GM23338 (cell line): Measurements from ENCODE around the gene RASSF7. TPM values are rescaled to one million over a fixed set of nuclear protein-coding genes. Genes with fewer than 3 reads are reported as not detected.
A peak's percentile ranks its signal among the peaks of the same experiment; 100 is the strongest.

ENCODE experiments used
- ATAC-seq: fragments of 200-7000 bp; cut with Tn5 transposase; 3 replicates; pipeline ENCODE4 v1.9.1; 2020
- DNase-seq: peaks from one replicate; pipeline ENCODE4 v3.0.0-alpha.2; 2015; ENCODE audit warnings: low spot score
- H2AFZ ChIP-seq: fragments of 200-600 bp; sonication (generic); 2 replicates; pipeline ENCODE4 v1.8.0; 2016; ENCODE audit warnings: antibody characterized with exemption, mild to moderate bottlenecking, moderate library complexity
- H3F3A ChIP-seq: fragments of 200-600 bp; sonication (generic); replicated peaks from 2 replicates; pipeline ENCODE4 v1.8.0; 2017; ENCODE audit warnings: antibody characterized with exemption, mixed run types, low read depth
- H3K27ac ChIP-seq: fragments of 200-600 bp; sonication (generic); 2 replicates; pipeline ENCODE4 v1.6.1; 2016; ENCODE audit warnings: low read depth
- H3K27me3 ChIP-seq: fragments of 200-600 bp; sonication (generic); 2 replicates; pipeline ENCODE4 v1.8.0; 2016; ENCODE audit warnings: mild to moderate bottlenecking, mixed run types, moderate library complexity; ENCODE audit not compliant: insufficient read depth
- H3K36me3 ChIP-seq: fragments of 200-600 bp; sonication (generic); 2 replicates; pipeline ENCODE4 v1.8.0; 2016; ENCODE audit warnings: mild to moderate bottlenecking; ENCODE audit not compliant: insufficient read depth
- H3K4me1 ChIP-seq: fragments of 200-600 bp; sonication (generic); 2 replicates; pipeline ENCODE4 v1.8.0; 2016; ENCODE audit warnings: mild to moderate bottlenecking, moderate library complexity; ENCODE audit not compliant: insufficient read depth
- H3K4me2 ChIP-seq: fragments of 200-600 bp; sonication (generic); 2 replicates; pipeline ENCODE4 v1.7.1; 2017; ENCODE audit warnings: mixed run types
- H3K4me3 ChIP-seq: fragments of 200-600 bp; sonication (generic); 2 replicates; pipeline ENCODE4 v1.6.1; 2016; ENCODE audit warnings: mixed run types
- H3K79me2 ChIP-seq: fragments of 200-600 bp; sonication (generic); replicated peaks from 2 replicates; pipeline ENCODE4 v1.8.0; 2017; ENCODE audit warnings: mild to moderate bottlenecking; ENCODE audit not compliant: insufficient read depth
- H3K9me2 ChIP-seq: fragments of 200-600 bp; sonication (generic); 2 replicates; pipeline ENCODE4 v1.8.0; 2017; ENCODE audit not compliant: insufficient read depth
- H4K20me1 ChIP-seq: fragments of 200-600 bp; sonication (generic); replicated peaks from 2 replicates; pipeline ENCODE4 v1.8.0; 2017; ENCODE audit warnings: mild to moderate bottlenecking; ENCODE audit not compliant: insufficient read depth
- H3K27ac Mint-ChIP-seq: 2 replicates; pipeline ENCODE4 v1.8.0; 2020; ENCODE audit warnings: inconsistent platforms, mild to moderate bottlenecking, moderate library complexity, mixed read lengths
- H3K27me3 Mint-ChIP-seq: 3 replicates; pipeline ENCODE4 v1.8.0; 2022; ENCODE audit warnings: low read depth, mild to moderate bottlenecking, moderate library complexity, mixed read lengths, inconsistent platforms; ENCODE audit not compliant: insufficient read depth, poor library complexity
- H3K36me3 Mint-ChIP-seq: 3 replicates; pipeline ENCODE4 v1.8.0; 2021; ENCODE audit warnings: low read depth, mild to moderate bottlenecking, inconsistent platforms, moderate library complexity, mixed read lengths
- H3K4me1 Mint-ChIP-seq: 3 replicates; pipeline ENCODE4 v1.8.0; 2020; ENCODE audit warnings: mild to moderate bottlenecking, inconsistent platforms, mixed read lengths
- H3K4me3 Mint-ChIP-seq: 3 replicates; pipeline ENCODE4 v1.8.0; 2021; ENCODE audit warnings: moderate library complexity, mild to moderate bottlenecking, inconsistent platforms, mixed read lengths
- H3K9me3 Mint-ChIP-seq: 3 replicates; pipeline ENCODE4 v1.8.0; 2020; ENCODE audit warnings: moderate library complexity, mild to moderate bottlenecking, inconsistent platforms, mixed read lengths
- CREB1 ChIP-seq: fragments of 250-450 bp; sonication (Bioruptor Pico); IDR thresholded peaks from 2 replicates; pipeline ENCODE4 v1.5.0; 2020; ENCODE audit warnings: low read depth, mild to moderate bottlenecking, moderate library complexity
- EZH2 ChIP-seq: fragments of 200-600 bp; sonication (generic); IDR thresholded peaks from one replicate; pipeline ENCODE4 v1.8.0; 2017; ENCODE audit warnings: antibody characterized with exemption, mild to moderate bottlenecking, low read depth; ENCODE audit not compliant: unreplicated experiment
- EZH2phosphoT487 ChIP-seq: fragments of 200-600 bp; sonication (generic); IDR thresholded peaks from one replicate; pipeline ENCODE4 v1.8.1; 2018; ENCODE audit warnings: antibody characterized with exemption; ENCODE audit not compliant: unreplicated experiment
- JUNB ChIP-seq: IDR thresholded peaks from one replicate; pipeline ENCODE4 v1.6.1; 2016; ENCODE audit warnings: antibody characterized with exemption; ENCODE audit not compliant: unreplicated experiment
- NANOG ChIP-seq: IDR thresholded peaks from 2 replicates; pipeline ENCODE4 v1.6.1; 2016; ENCODE audit warnings: antibody characterized with exemption, borderline replicate concordance
- POLR2AphosphoS5 ChIP-seq: IDR thresholded peaks from 2 replicates; pipeline ENCODE4 v1.6.1; 2016; ENCODE audit warnings: antibody characterized with exemption, low read depth
- STAT1 ChIP-seq: IDR thresholded peaks from one replicate; pipeline ENCODE4 v1.6.1; 2016; ENCODE audit warnings: antibody characterized with exemption; ENCODE audit not compliant: unreplicated experiment
- ZNF114 ChIP-seq: fragments of 250-450 bp; sonication (Bioruptor Pico); IDR thresholded peaks from 2 replicates; pipeline ENCODE4 v1.5.0; 2020; ENCODE audit warnings: mild to moderate bottlenecking, moderate library complexity
- ZNF331 ChIP-seq: fragments of 250-450 bp; sonication (Bioruptor Pico); IDR thresholded peaks from 2 replicates; pipeline ENCODE4 v1.5.0; 2020; ENCODE audit warnings: low read depth, mild to moderate bottlenecking, moderate library complexity
- polyA plus RNA-seq: library from polyadenylated mRNA; unstranded; fragments of >200 nt; fragmentation: Nextera tagmentation; extraction: Ambion mirVana; gene quantifications from 2 replicates; pipeline ENCODE4 v1.2.1, GENCODE V29; 2016
- total RNA-seq: library from RNA; depleted of rRNA; stranded (reverse); fragments of >200 nt; shearing (Covaris generic); gene quantifications from 2 replicates; pipeline ENCODE4 v1.2.3, GENCODE V29; 2014
- TF ChIP-seq, protein P1 (sequence below), 2 experiments: fragments of 200-600 bp in 1 of 2; sonication (generic) in 1 of 2; conservative IDR thresholded peaks; 2 replicates each; pipeline versions ENCODE4 v1.5.1 to v1.6.1; 2016 to 2017; ENCODE audit warnings: antibody characterized with exemption in 2 of 2, low read depth in 2 of 2, mild to moderate bottlenecking in 2 of 2, moderate library complexity in 1 of 2
- TF ChIP-seq, protein P2 (sequence below): IDR thresholded peaks from one replicate; pipeline ENCODE4 v1.6.1; 2018; ENCODE audit warnings: antibody characterized with exemption; ENCODE audit not compliant: unreplicated experiment
- TF ChIP-seq, protein P3 (sequence below): IDR thresholded peaks from 2 replicates; pipeline ENCODE4 v1.6.1; 2016; ENCODE audit warnings: antibody characterized with exemption
- TF ChIP-seq, protein P4 (sequence below): fragments of 250-450 bp; sonication (Bioruptor Pico); IDR thresholded peaks from 2 replicates; pipeline ENCODE4 v1.5.0; 2020; ENCODE audit warnings: mild to moderate bottlenecking, moderate library complexity

The RASSF7 gene
- total and polyA plus RNA-seq, 2 experiments from 2014 or later: 39.6 to 64.8 TPM

DNA sequence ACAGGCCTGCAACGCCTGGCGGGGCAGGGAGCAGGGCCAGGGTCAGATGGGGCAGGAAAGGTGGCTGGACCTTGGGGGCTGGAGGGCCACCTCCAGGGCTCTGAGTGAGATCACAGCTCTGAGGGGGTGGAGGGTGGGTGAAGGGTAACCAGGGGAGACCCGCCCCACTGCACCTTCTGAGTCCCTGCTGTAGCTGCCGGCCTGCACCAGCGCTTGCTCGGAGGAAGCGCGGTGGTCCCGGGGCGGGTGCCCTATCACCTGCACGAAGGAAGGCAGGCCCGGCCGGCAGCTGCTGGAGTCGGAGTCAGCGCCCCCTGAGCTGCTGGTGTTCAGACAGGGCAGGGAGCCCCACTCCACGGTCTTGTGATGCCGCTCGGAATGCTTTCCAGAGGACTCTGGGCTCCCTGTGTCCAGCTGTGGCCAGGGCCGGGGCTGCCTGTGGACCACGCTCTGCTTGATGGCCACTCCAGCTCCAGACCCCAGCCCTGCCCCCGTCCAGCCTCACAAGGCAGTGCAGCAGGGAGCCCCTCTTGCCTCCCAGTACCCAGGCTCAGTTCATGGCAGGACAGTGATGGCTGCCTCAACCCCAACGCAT, 4.0 kb upstream of the RASSF7 start:
- Histone ChIP-seq H3K79me2 (0 out of 2 replicates have a peak, but pooled peaks cover 4% of the 10 kb centered on the region), H2AFZ (0 out of 2 replicates have a peak overlapping the region, but pooled peaks have one; percentile 38), H3K36me3 (no peaks in the 10 kb centered on the region), H3K4me3 (peak overlapping the region; percentile 74), H3K27ac (no peak overlapping the region), H4K20me1 (peaks cover 4% of the 10 kb centered on the region), H3K4me2 (peak overlapping the region; percentile 90), H3K4me1 (peaks cover 10% of the 10 kb centered on the region), H3F3A (peaks cover 12% of the 10 kb centered on the region; the same call in 1 of the 2 replicates), H3K9me2 (no peaks in the 10 kb centered on the region), H3K27me3 (peaks cover 28% of the 10 kb centered on the region)
- no peak for ATAC-seq
- Mint-ChIP-seq H3K36me3 (no peaks in the 10 kb centered on the region), H3K4me1 (peaks cover 11% of the 10 kb centered on the region), H3K27ac (no peak overlapping the region), H3K27me3 (peaks cover 32% of the 10 kb centered on the region), H3K4me3 (peak overlapping the region; percentile 69), H3K9me3 (peaks cover 2% of the 10 kb centered on the region; the same call in 1 of the 3 replicates)
- DNase-seq: peak; percentile 44
- TF ChIP-seq EZH2phosphoT487: no peak
- no peak for TF ChIP-seq CREB1
- TF ChIP-seq, protein P1, sequence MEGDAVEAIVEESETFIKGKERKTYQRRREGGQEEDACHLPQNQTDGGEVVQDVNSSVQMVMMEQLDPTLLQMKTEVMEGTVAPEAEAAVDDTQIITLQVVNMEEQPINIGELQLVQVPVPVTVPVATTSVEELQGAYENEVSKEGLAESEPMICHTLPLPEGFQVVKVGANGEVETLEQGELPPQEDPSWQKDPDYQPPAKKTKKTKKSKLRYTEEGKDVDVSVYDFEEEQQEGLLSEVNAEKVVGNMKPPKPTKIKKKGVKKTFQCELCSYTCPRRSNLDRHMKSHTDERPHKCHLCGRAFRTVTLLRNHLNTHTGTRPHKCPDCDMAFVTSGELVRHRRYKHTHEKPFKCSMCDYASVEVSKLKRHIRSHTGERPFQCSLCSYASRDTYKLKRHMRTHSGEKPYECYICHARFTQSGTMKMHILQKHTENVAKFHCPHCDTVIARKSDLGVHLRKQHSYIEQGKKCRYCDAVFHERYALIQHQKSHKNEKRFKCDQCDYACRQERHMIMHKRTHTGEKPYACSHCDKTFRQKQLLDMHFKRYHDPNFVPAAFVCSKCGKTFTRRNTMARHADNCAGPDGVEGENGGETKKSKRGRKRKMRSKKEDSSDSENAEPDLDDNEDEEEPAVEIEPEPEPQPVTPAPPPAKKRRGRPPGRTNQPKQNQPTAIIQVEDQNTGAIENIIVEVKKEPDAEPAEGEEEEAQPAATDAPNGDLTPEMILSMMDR (conservative IDR thresholded peaks at IDR 0.05; ENCODE audit: low read depth in 2 of 2): no peak
- no peak for TF ChIP-seq POLR2AphosphoS5
- TF ChIP-seq, protein P2, sequence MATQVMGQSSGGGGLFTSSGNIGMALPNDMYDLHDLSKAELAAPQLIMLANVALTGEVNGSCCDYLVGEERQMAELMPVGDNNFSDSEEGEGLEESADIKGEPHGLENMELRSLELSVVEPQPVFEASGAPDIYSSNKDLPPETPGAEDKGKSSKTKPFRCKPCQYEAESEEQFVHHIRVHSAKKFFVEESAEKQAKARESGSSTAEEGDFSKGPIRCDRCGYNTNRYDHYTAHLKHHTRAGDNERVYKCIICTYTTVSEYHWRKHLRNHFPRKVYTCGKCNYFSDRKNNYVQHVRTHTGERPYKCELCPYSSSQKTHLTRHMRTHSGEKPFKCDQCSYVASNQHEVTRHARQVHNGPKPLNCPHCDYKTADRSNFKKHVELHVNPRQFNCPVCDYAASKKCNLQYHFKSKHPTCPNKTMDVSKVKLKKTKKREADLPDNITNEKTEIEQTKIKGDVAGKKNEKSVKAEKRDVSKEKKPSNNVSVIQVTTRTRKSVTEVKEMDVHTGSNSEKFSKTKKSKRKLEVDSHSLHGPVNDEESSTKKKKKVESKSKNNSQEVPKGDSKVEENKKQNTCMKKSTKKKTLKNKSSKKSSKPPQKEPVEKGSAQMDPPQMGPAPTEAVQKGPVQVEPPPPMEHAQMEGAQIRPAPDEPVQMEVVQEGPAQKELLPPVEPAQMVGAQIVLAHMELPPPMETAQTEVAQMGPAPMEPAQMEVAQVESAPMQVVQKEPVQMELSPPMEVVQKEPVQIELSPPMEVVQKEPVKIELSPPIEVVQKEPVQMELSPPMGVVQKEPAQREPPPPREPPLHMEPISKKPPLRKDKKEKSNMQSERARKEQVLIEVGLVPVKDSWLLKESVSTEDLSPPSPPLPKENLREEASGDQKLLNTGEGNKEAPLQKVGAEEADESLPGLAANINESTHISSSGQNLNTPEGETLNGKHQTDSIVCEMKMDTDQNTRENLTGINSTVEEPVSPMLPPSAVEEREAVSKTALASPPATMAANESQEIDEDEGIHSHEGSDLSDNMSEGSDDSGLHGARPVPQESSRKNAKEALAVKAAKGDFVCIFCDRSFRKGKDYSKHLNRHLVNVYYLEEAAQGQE: no peak
- TF ChIP-seq ZNF114 (CRISPR knock-in tag): no peak
- TF ChIP-seq, protein P3, sequence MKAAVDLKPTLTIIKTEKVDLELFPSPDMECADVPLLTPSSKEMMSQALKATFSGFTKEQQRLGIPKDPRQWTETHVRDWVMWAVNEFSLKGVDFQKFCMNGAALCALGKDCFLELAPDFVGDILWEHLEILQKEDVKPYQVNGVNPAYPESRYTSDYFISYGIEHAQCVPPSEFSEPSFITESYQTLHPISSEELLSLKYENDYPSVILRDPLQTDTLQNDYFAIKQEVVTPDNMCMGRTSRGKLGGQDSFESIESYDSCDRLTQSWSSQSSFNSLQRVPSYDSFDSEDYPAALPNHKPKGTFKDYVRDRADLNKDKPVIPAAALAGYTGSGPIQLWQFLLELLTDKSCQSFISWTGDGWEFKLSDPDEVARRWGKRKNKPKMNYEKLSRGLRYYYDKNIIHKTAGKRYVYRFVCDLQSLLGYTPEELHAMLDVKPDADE: no peak
- TF ChIP-seq STAT1: no peak
- TF ChIP-seq, protein P4, sequence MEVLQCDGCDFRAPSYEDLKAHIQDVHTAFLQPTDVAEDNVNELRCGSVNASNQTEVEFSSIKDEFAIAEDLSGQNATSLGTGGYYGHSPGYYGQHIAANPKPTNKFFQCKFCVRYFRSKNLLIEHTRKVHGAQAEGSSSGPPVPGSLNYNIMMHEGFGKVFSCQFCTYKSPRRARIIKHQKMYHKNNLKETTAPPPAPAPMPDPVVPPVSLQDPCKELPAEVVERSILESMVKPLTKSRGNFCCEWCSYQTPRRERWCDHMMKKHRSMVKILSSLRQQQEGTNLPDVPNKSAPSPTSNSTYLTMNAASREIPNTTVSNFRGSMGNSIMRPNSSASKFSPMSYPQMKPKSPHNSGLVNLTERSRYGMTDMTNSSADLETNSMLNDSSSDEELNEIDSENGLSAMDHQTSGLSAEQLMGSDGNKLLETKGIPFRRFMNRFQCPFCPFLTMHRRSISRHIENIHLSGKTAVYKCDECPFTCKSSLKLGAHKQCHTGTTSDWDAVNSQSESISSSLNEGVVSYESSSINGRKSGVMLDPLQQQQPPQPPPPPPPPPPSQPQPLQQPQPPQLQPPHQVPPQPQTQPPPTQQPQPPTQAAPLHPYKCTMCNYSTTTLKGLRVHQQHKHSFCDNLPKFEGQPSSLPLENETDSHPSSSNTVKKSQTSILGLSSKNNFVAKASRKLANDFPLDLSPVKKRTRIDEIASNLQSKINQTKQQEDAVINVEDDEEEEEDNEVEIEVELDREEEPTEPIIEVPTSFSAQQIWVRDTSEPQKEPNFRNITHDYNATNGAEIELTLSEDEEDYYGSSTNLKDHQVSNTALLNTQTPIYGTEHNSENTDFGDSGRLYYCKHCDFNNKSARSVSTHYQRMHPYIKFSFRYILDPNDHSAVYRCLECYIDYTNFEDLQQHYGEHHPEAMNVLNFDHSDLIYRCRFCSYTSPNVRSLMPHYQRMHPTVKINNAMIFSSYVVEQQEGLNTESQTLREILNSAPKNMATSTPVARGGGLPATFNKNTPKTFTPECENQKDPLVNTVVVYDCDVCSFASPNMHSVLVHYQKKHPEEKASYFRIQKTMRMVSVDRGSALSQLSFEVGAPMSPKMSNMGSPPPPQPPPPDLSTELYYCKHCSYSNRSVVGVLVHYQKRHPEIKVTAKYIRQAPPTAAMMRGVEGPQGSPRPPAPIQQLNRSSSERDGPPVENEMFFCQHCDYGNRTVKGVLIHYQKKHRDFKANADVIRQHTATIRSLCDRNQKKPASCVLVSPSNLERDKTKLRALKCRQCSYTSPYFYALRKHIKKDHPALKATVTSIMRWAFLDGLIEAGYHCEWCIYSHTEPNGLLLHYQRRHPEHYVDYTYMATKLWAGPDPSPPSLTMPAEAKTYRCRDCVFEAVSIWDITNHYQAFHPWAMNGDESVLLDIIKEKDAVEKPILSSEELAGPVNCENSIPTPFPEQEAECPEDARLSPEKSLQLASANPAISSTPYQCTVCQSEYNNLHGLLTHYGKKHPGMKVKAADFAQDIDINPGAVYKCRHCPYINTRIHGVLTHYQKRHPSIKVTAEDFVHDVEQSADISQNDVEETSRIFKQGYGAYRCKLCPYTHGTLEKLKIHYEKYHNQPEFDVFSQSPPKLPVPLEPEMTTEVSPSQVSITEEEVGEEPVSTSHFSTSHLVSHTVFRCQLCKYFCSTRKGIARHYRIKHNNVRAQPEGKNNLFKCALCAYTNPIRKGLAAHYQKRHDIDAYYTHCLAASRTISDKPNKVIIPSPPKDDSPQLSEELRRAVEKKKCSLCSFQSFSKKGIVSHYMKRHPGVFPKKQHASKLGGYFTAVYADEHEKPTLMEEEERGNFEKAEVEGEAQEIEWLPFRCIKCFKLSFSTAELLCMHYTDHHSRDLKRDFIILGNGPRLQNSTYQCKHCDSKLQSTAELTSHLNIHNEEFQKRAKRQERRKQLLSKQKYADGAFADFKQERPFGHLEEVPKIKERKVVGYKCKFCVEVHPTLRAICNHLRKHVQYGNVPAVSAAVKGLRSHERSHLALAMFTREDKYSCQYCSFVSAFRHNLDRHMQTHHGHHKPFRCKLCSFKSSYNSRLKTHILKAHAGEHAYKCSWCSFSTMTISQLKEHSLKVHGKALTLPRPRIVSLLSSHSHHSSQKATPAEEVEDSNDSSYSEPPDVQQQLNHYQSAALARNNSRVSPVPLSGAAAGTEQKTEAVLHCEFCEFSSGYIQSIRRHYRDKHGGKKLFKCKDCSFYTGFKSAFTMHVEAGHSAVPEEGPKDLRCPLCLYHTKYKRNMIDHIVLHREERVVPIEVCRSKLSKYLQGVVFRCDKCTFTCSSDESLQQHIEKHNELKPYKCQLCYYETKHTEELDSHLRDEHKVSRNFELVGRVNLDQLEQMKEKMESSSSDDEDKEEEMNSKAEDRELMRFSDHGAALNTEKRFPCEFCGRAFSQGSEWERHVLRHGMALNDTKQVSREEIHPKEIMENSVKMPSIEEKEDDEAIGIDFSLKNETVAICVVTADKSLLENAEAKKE (CRISPR knock-in tag): no peak
- TF ChIP-seq NANOG: no peak
- no peak for TF ChIP-seq JUNB
- TF ChIP-seq ZNF331 (CRISPR knock-in tag): no peak
- TF ChIP-seq EZH2: no peak
